ENCODE results near the gene PRKG2. TPM values are rescaled to one million over a fixed set of nuclear protein-coding genes. Genes with fewer than 3 reads are reported as not detected.
A peak's percentile ranks its signal among the peaks of the same experiment; 100 is the strongest.

The PRKG2 gene
- total RNA-seq, 3 donors from 2014 or later (not counting 1 experiment from before 2014, with no cell fraction given) = 0.09 to 1.2 (median 0.15) TPM

DNA sequence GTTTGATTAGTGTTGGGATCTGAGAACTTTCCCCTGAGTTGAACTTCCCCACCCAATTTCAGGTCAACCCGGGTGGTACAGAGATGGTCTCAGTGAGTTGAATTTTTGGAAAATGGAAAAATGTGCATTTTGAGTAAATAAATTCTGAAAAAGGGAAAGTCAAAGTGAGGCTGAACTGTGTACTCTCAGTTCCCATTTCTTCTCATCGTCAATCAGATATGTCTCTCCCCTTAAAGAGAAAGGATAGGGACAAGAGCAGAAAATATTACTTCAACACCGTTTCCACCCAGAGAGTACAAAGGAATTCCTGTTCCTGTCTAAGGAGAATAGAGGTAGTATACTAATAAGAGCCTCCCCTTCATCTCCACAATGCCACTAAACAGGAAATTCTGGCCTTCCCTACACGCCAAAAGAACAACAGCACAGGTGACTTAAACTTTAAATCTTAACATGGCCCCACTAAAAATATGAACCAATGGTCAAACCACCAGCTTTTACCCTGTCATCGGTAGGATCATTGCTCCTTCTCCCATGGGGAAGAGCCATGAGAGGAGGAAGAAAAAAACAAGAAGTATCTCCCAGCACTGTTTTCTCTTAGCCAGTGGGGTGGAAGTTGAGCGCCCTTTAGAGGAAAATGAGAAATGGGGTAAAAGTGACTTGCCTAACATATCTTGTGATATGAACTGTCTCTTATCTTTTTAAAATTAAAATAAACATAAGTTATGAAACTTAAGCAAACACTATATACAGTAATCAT is 154.3 kb downstream of the PRKG2 start:
- H3K27ac ChIP-seq (ENCODE audit: low read length) = no peak overlapping the region
- no peaks in the 10 kb centered on the region for H3K4me1 ChIP-seq (ENCODE audit: control insufficient read depth, insufficient read depth, low read length)
- H3K36me3 ChIP-seq (ENCODE audit: control insufficient read depth, insufficient read depth, low read length) = no peaks in the 10 kb centered on the region
- H3K36me3 Mint-ChIP-seq = no peaks in the 10 kb centered on the region
- no peaks in the 10 kb centered on the region for H3K9me3 ChIP-seq (ENCODE audit: control insufficient read depth, insufficient read depth, low read length)
- H3K27me3 Mint-ChIP-seq (ENCODE audit: low read depth in 2 of 2) = peaks cover 3 to 19% of the 10 kb centered on the region in 2 donors
- ATAC-seq (no peak), DNase-seq (no peak)
- 83% methylated on average over 3 of the region's 6 CpGs for WGBS (ENCODE audit: insufficient coverage)
- intact Hi-C loops (cut with micrococcal nuclease) = no loop called here
- TF ChIP-seq, protein P1, sequence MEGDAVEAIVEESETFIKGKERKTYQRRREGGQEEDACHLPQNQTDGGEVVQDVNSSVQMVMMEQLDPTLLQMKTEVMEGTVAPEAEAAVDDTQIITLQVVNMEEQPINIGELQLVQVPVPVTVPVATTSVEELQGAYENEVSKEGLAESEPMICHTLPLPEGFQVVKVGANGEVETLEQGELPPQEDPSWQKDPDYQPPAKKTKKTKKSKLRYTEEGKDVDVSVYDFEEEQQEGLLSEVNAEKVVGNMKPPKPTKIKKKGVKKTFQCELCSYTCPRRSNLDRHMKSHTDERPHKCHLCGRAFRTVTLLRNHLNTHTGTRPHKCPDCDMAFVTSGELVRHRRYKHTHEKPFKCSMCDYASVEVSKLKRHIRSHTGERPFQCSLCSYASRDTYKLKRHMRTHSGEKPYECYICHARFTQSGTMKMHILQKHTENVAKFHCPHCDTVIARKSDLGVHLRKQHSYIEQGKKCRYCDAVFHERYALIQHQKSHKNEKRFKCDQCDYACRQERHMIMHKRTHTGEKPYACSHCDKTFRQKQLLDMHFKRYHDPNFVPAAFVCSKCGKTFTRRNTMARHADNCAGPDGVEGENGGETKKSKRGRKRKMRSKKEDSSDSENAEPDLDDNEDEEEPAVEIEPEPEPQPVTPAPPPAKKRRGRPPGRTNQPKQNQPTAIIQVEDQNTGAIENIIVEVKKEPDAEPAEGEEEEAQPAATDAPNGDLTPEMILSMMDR (IDR thresholded peaks at IDR 0.05) = no peak
- H3K27ac Mint-ChIP-seq = no peak overlapping the region
- H3K27me3 ChIP-seq (ENCODE audit: control insufficient read depth, insufficient read depth, low read length) = peaks cover 2% of the 10 kb centered on the region
- H3K4me1 Mint-ChIP-seq = no peaks in the 10 kb centered on the region
- no peak overlapping the region for H3K4me3 Mint-ChIP-seq
- no peak overlapping the region for H3K4me3 ChIP-seq (ENCODE audit: low read length)
- no peaks in the 10 kb centered on the region for H3K9me3 Mint-ChIP-seq

DNA sequence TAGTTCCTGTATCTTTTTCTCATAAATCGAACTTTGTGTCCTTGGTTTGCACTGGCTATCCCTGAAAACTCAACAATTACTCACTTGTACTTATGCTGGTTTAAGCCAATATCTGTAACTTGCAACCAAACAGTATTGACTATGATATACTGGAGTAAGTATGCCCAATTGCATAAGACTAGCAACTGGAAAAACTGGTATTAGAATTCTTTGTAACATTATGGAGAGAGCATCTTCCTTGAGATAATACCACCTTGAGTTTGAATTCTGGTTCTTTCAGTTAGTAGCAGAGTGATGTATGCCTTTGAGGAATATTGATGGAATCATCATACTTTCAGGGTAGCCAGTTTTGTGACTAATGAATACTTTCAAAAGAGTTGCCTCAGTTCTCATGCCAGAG is 156.4 kb downstream of the PRKG2 start:
- H3K36me3 Mint-ChIP-seq = no peaks in the 10 kb centered on the region
- DNase-seq = no peak
- no peaks in the 10 kb centered on the region for H3K4me1 Mint-ChIP-seq

DNA sequence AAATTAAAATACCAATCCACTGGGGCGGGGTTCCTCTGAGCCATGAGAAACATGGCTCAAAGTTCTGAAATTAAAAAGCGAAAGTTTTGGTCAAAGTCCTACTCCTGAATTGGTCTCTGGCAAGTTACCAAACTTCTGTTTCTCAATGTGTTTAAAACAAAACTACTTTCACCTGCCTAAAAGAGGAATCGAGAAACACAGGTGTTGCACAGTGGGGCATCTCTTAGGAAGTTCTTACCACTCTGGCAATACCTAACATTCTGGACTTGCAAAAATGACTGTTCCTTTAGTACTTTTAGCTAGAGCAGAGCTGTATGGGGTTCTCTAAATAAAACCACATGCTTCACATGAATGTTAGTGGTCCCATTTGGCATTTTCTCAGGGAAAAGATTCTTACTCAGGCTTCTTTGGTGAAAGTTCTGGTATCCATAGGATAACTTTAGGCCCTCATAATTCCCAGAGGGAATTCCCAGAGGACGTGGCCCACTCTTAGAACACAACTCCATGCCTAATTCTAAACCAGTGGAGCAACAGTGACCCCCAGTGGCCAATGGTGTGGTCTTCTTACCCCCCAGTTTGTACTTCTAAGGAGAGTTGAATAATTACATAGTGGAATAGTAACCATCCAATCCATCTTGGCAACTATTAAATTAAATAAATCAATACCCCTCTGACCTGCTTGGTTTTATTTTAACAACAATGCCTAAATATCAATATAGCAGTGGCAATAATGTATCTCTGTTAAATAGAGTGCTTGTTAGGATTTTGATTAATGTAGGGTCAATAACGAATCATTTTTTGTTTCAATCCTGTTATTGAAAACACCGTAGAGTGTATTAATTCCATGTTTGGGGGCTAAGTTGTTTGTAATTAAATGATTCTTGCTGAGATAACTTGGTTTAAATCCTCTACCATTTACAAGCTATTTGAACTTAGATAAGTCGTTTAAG is 162.6 kb downstream of the PRKG2 start:
- Mint-ChIP-seq H3K4me1 (no peaks in the 10 kb centered on the region), H3K27ac (no peak overlapping the region), H3K4me3 (no peak overlapping the region), H3K9me3 (no peaks in the 10 kb centered on the region), H3K27me3 (ENCODE audit: low read depth in 2 of 2) (peaks cover 8 to 20% of the 10 kb centered on the region in 2 donors), H3K36me3 (no peaks in the 10 kb centered on the region)
- peaks cover 2% of the 10 kb centered on the region for H3K27me3 ChIP-seq (ENCODE audit: control insufficient read depth, insufficient read depth, low read length)
- H3K36me3 ChIP-seq (ENCODE audit: control insufficient read depth, insufficient read depth, low read length) = no peaks in the 10 kb centered on the region
- ATAC-seq (peak in 2 of 3 donors; percentile 35 to 55), DNase-seq (peak; percentile 17 to 68)
- no peak overlapping the region for H3K4me3 ChIP-seq (ENCODE audit: low read length)
- WGBS (ENCODE audit: insufficient coverage) = 52% methylated on average over 5 of the region's 7 CpGs
- no peaks in the 10 kb centered on the region for H3K4me1 ChIP-seq (ENCODE audit: control insufficient read depth, insufficient read depth, low read length)
- H3K27ac ChIP-seq (ENCODE audit: low read length) = no peak overlapping the region
- no peaks in the 10 kb centered on the region for H3K9me3 ChIP-seq (ENCODE audit: control insufficient read depth, insufficient read depth, low read length)
- TF ChIP-seq, protein P1 (IDR thresholded peaks at IDR 0.05) = peak; percentile 69
- intact Hi-C loops (cut with micrococcal nuclease) = no loop called here

More for the DNA sequence above, 156.4 kb downstream of the PRKG2 start:
- 63% methylated on average over 1 of the region's 1 CpG for WGBS (ENCODE audit: insufficient coverage)
- H3K36me3 ChIP-seq (ENCODE audit: control insufficient read depth, insufficient read depth, low read length) = no peaks in the 10 kb centered on the region
- H3K27ac ChIP-seq (ENCODE audit: low read length) = no peak overlapping the region
- no peaks in the 10 kb centered on the region for H3K9me3 Mint-ChIP-seq
- TF ChIP-seq, protein P1 (IDR thresholded peaks at IDR 0.05) = no peak
- intact Hi-C loops (cut with micrococcal nuclease) = no loop called here
- ATAC-seq = no peak
- H3K9me3 ChIP-seq (ENCODE audit: control insufficient read depth, insufficient read depth, low read length) = no peaks in the 10 kb centered on the region
- no peak overlapping the region for H3K4me3 Mint-ChIP-seq
- no peak overlapping the region for H3K4me3 ChIP-seq (ENCODE audit: low read length)
- peaks cover 6 to 26% of the 10 kb centered on the region in 2 donors for H3K27me3 Mint-ChIP-seq (ENCODE audit: low read depth in 2 of 2)
- H3K4me1 ChIP-seq (ENCODE audit: control insufficient read depth, insufficient read depth, low read length) = no peaks in the 10 kb centered on the region
- H3K27me3 ChIP-seq (ENCODE audit: control insufficient read depth, insufficient read depth, low read length) = peaks cover 2% of the 10 kb centered on the region
- H3K27ac Mint-ChIP-seq = no peak overlapping the region
